OCI-M1 (cell line): ENCODE measurements around the gene CCDC93.

Experiments used
- DNase-seq: peaks from one replicate; lab custom pipeline; 2025; lab: John Stamatoyannopoulos, UW

Gene CCDC93

DNA sequence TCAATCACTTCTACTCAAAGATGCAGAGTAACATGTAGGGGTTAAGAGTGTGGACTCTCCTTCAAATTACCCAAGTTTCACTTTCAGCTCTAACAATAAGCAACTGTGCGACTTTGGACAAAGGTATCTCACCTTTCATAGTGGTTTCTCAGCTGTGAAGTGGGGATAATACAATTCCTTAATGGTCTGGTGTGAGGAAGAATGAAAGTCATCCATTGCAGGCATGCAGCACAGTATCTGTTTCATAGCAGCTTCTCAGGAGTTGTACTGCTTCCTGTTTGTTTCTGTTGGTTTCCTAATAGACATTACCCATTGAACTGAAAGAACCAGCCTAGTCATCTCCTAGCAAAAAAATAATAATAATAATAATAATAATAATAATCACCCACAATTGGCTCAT lies 125.0 kb downstream of the CCDC93 start:
- no peak for DNase-seq

DNA sequence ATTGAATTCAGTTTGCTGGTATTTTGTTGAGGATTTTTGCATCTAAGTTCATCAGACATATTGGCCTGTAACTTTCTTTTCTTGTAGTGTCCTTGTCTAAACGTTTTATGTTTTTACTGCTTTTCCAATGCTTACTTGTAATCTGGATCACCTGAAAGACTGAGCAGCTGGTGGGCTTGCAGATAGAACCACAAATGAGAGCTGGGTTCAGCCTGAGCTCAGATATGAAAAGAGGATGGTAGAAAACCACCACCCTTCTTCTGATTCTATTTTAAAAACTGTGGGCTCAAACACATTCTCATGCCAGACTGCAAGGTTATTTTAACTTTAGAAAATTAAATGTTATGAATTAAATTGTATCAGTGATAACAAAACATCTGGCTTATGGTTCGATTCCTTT lies 128.6 kb downstream of the CCDC93 start:
- no peak for DNase-seq

DNA sequence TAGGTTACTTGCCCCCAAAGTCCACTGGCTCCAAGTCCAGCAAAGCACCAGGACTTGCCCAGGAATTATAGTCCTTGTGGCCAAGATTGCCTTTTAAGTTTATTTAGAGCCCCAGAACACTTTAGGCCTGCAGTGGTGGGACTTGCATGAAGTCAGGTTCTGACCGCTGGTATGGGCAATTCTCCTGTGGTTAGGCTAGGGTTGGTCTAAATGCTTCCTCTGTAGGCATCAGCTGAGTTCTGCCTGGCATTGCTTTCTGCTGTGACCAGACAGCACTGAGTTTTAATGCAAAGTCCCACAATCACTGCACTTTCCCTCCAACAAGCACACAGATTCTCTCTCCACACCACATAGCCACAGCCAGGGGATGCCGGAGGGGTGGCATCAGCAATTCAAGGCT lies 134.9 kb downstream of the CCDC93 start:
- DNase-seq = no peak

DNA sequence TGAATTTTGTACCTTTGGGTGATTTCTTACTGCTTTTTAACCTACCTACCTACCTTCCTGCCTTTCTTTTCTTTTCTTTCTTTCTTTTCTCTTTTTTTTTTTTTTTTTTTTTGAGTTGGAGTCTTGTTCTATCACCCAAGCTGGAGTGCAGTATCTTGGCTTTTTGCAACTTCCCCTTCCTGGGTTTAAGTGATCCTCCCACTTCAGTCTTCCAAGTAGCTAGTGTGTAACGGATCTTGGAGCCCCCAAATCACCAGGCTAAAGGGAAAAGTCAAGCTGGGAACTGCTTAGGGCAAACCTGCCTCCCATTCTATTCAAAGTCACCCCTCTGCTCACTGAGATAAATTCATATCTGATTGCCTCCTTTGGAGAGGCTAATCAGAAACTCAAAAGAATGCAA lies 138.1 kb downstream of the CCDC93 start:
- peak; percentile 85 for DNase-seq
